ENCODE results near the gene SRSF9. TPM values are rescaled to one million over a fixed set of nuclear protein-coding genes. Genes with fewer than 3 reads are reported as not detected.

The SRSF9 gene
- polyA plus RNA-seq, 2 of the 4 experiments (the other 2 are of a cell fraction): 218 to 306 TPM

- WGBS (ENCODE audit: missing lambda C conversion rate): 39% methylated on average over 10 of the region's 10 CpGs
- POLR2A ChIA-PET: no interaction called here
Observed at GRCh38 chr12:120432772-120433525, 36.6 kb downstream of the SRSF9 start.

GRCh38 chr12:120429368-120429767 is 40.2 kb downstream of the SRSF9 start:
- ATAC-seq (no peak), DNase-seq (ENCODE audit: low read depth in 1 of 2, low spot score in 1 of 2) (no peak), FAIRE-seq (no peak)
- H3K9me3 ChIP-seq: no peaks in the 10 kb centered on the region
- TF ChIP-seq TFCP2L1 (CRISPR knock-in tag; IDR thresholded peaks at IDR 0.05) (no peak), HOXB13 (CRISPR knock-in tag; IDR thresholded peaks at IDR 0.05; ENCODE audit: low read depth) (no peak), BCL3 (IDR thresholded peaks at IDR 0.05) (no peak), KDM5A (IDR thresholded peaks at IDR 0.05) (no peak), TP53 (CRISPR knock-in tag; IDR thresholded peaks at IDR 0.05) (no peak)
- ChIA-PET POLR2A (no interaction called here), CTCF (interaction anchor here (0.6 to 6.4 kb wide), 31 partner anchors 10 to 265 kb away, joined by 3 to 75 read pairs (median 4); partner anchors contain the start of genes PLA2G1B and SIRT4)
- no peak overlapping the region for H3K27ac ChIP-seq
- no peak overlapping the region for H3K4me2 ChIP-seq
- no peak overlapping the region for H3K4me3 ChIP-seq
- no peaks in the 10 kb centered on the region for H3K4me1 ChIP-seq
- 75% methylated on average over 7 of the region's 7 CpGs for WGBS (ENCODE audit: missing lambda C conversion rate)

More at GRCh38 chr12:120432772-120433525, 36.6 kb downstream of the SRSF9 start:
- Histone ChIP-seq H3K27ac (no peak overlapping the region), H3K4me3 (no peak overlapping the region), H3K4me2 (no peak overlapping the region), H3K9me3 (no peaks in the 10 kb centered on the region), H3K4me1 (no peaks in the 10 kb centered on the region)
- CTCF ChIA-PET: interaction anchor here (0.7 to 6.4 kb wide), 6 partner anchors 12 to 325 kb away, joined by 3 to 75 read pairs (median 4); no protein-coding TSS in a partner anchor
- FAIRE-seq: no peak
- DNase-seq (ENCODE audit: low read depth in 1 of 2, low spot score in 1 of 2): no peak
- TF ChIP-seq POLR2AphosphoS2 (conservative IDR thresholded peaks at IDR 0.05; ENCODE audit: low read length) (no peak), MAFK (IDR thresholded peaks at IDR 0.05; ENCODE audit: partially characterized antibody) (no peak), HEYL (CRISPR knock-in tag; IDR thresholded peaks at IDR 0.05) (no peak), ZFP36 (IDR thresholded peaks at IDR 0.05; ENCODE audit: borderline replicate concordance, partially characterized antibody) (peak; percentile 43)
- no peak for ATAC-seq

- TF ChIP-seq BCL3 (IDR thresholded peaks at IDR 0.05) (no peak), NR3C1 (IDR thresholded peaks at IDR 0.05) (no peak), NFE2L2 (conservative IDR thresholded peaks at IDR 0.05; ENCODE audit: low read length) (no peak), MAZ (IDR thresholded peaks at IDR 0.05; ENCODE audit: borderline replicate concordance, low read depth, low read length) (no peak), ZFP36 (IDR thresholded peaks at IDR 0.05; ENCODE audit: borderline replicate concordance, partially characterized antibody) (no peak), E2F6 (IDR thresholded peaks at IDR 0.05; ENCODE audit: borderline replicate concordance, low read depth) (no peak)
- no peak for FAIRE-seq
- ATAC-seq: no peak
- no peak overlapping the region for H3K4me2 ChIP-seq
- WGBS (ENCODE audit: missing lambda C conversion rate): 34% methylated on average over 8 of the region's 8 CpGs
- no peaks in the 10 kb centered on the region for H3K4me1 ChIP-seq
- no peaks in the 10 kb centered on the region for H3K9me3 ChIP-seq
- DNase-seq (ENCODE audit: low read depth in 1 of 2, low spot score in 1 of 2): no peak
- H3K4me3 ChIP-seq: no peak overlapping the region
- no peak overlapping the region for H3K27ac ChIP-seq
- POLR2A ChIA-PET: no interaction called here
- CTCF ChIA-PET: interaction anchor here (0.6 to 6.4 kb wide), 18 partner anchors 10 to 264 kb away, joined by 3 to 75 read pairs (median 5); partner anchors contain the start of genes PLA2G1B, PXN and RNU4-2
Observed at GRCh38 chr12:120428597-120429229, 40.8 kb downstream of the SRSF9 start.

GRCh38 chr12:120425797-120426196 is 43.8 kb downstream of the SRSF9 start:
- no peak for ATAC-seq
- Histone ChIP-seq H3K4me3 (no peak overlapping the region), H3K4me1 (no peaks in the 10 kb centered on the region), H3K4me2 (no peak overlapping the region), H3K9me3 (no peaks in the 10 kb centered on the region), H3K27ac (no peak overlapping the region)
- TF ChIP-seq KDM1A (IDR thresholded peaks at IDR 0.05; ENCODE audit: low read depth): no peak
- TF ChIP-seq HEYL (CRISPR knock-in tag; IDR thresholded peaks at IDR 0.05): no peak
- no peak for TF ChIP-seq CHD2 (IDR thresholded peaks at IDR 0.05; ENCODE audit: low read length, partially characterized antibody)
- TF ChIP-seq HOXB5 (CRISPR knock-in tag; IDR thresholded peaks at IDR 0.05): no peak
- no peak for DNase-seq (ENCODE audit: low read depth in 1 of 2, low spot score in 1 of 2)
- no peak for FAIRE-seq
- CTCF ChIA-PET: no interaction called here
- POLR2A ChIA-PET: no interaction called here
- 70% methylated on average over 3 of the region's 3 CpGs for WGBS (ENCODE audit: missing lambda C conversion rate)
